Measurements from ENCODE around the gene ARPC5L.

GRCh38 chr9:124835026-124835557, 26.8 kb upstream of the ARPC5L start:
- TF ChIP-seq CTCF (IDR thresholded peaks at IDR 0.05) (no peak), POLR2AphosphoS5 (IDR thresholded peaks at IDR 0.05) (no peak)

All from upper lobe of left lung (tissue), 4 donors.